A549 (cell line): Measurements from ENCODE around the gene EGLN2.
"Not testable (repeated sequence)": the region's sequence is repeated elsewhere in the genome, so short reads cannot be mapped to it uniquely, and the experiment has no call there.

Source experiments
- CTCF ChIP-seq: fragments of >200 bp; sonication (Bioruptor Twin); formaldehyde crosslinking; IDR thresholded peaks from 3 replicates; pipeline ENCODE4 v1.5.1; 2016
- EHF ChIP-seq: fragments of 250-450 bp; sonication (Bioruptor Pico); IDR thresholded peaks from 2 replicates; pipeline ENCODE4 v1.5.0; 2020; ENCODE audit warnings: mild to moderate bottlenecking
- EP300 ChIP-seq, 2 experiments: fragments of >200 bp; sonication (Bioruptor Twin); formaldehyde crosslinking; IDR thresholded peaks; 2 replicates in 1 of 2; 3 replicates in 1 of 2; pipeline ENCODE4 v1.6.1; 2016 to 2017
- HDAC2 ChIP-seq: fragments of 200-600 bp; sonication (generic); IDR thresholded peaks from 2 replicates; pipeline ENCODE4 v1.6.1; 2016
- HOXB5 ChIP-seq: fragments of 250-450 bp; sonication (Bioruptor Pico); IDR thresholded peaks from 2 replicates; pipeline ENCODE4 v1.5.0; 2020; ENCODE audit warnings: mild to moderate bottlenecking, moderate library complexity
- MAX ChIP-seq: IDR thresholded peaks from 2 replicates; pipeline ENCODE4 v1.6.1; 2012
- MYC ChIP-seq: IDR thresholded peaks from 2 replicates; pipeline ENCODE4 v1.6.1; 2012; ENCODE audit warnings: mild to moderate bottlenecking, inconsistent platforms, low read length, improper control_type of control experiment, borderline replicate concordance
- PBX3 ChIP-seq: IDR thresholded peaks from 2 replicates; pipeline ENCODE4 v1.6.1; 2012
- PHF8 ChIP-seq: fragments of 200-600 bp; sonication (generic); IDR thresholded peaks from 2 replicates; pipeline ENCODE4 v1.6.1; 2016; ENCODE audit warnings: low read depth, mild to moderate bottlenecking, antibody characterized with exemption, moderate library complexity, borderline replicate concordance
- POLR2A ChIP-seq: IDR thresholded peaks from 2 replicates; pipeline ENCODE4 v1.6.1; 2012; ENCODE audit warnings: mild to moderate bottlenecking, low read length
- RNF2 ChIP-seq: fragments of 200-600 bp; sonication (generic); IDR thresholded peaks from 2 replicates; pipeline ENCODE4 v1.6.1; 2016; ENCODE audit warnings: low read depth, mild to moderate bottlenecking, antibody characterized with exemption, moderate library complexity, borderline replicate concordance
- TP53 ChIP-seq: fragments of 250-450 bp; sonication (Bioruptor Pico); IDR thresholded peaks from 2 replicates; pipeline ENCODE4 v1.5.0; 2021; ENCODE audit warnings: mild to moderate bottlenecking, moderate library complexity
- TF ChIP-seq, protein P1 (sequence below): fragments of 450-650 bp; IDR thresholded peaks from 2 replicates; pipeline ENCODE4 v1.6.1; 2014; ENCODE audit warnings: antibody characterized with exemption

GRCh38 chr19:40830741-40831140 is 31.8 kb downstream of the EGLN2 start:
- TF ChIP-seq, protein P1, sequence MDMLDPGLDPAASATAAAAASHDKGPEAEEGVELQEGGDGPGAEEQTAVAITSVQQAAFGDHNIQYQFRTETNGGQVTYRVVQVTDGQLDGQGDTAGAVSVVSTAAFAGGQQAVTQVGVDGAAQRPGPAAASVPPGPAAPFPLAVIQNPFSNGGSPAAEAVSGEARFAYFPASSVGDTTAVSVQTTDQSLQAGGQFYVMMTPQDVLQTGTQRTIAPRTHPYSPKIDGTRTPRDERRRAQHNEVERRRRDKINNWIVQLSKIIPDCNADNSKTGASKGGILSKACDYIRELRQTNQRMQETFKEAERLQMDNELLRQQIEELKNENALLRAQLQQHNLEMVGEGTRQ = not testable (repeated sequence)
- not testable (repeated sequence) for TF ChIP-seq CTCF; POLR2A; EP300 (IDR thresholded peaks at IDR 0.05); HOXB5; TP53; MAX; HDAC2; PHF8; PBX3; MYC; RNF2; EHF (CRISPR knock-in tag)
